Tibial artery (tissue), 4 donors: ENCODE results near the gene CGN.

Experiments
- DNase-seq, 2 donors: peaks; one replicate each; pipeline ENCODE4 v3.0.0-alpha.2; 2019
- H3K27ac ChIP-seq, 2 donors: fragments of 200-600 bp; sonication (generic) in 1 of 2; 1 replicate in 1 of 2; 2 replicates in 1 of 2; pipeline ENCODE4 v1.5.1; 2018 to 2019; ENCODE audit warnings: mild to moderate bottlenecking in 1 of 2
- H3K27me3 ChIP-seq, 2 donors: fragments of 200-600 bp; sonication (generic) in 1 of 2; one replicate each; pipeline versions ENCODE4 v1.5.1 to v1.6.0; 2016 to 2019
- H3K36me3 ChIP-seq, 3 donors: fragments of 200-600 bp; sonication (generic) in 2 of 3; one replicate each; pipeline ENCODE4 v1.5.1; 2016 to 2019; ENCODE audit warnings: mild to moderate bottlenecking in 2 of 3
- H3K4me1 ChIP-seq, 4 donors: fragments of 200-600 bp; sonication (generic) in 2 of 4; 1 replicate in 3 of 4; 2 replicates in 1 of 4; pipeline ENCODE4 v1.5.1; 2016 to 2019
- H3K4me3 ChIP-seq, 2 donors: fragments of 200-600 bp; sonication (generic) in 1 of 2; 1 replicate in 1 of 2; 2 replicates in 1 of 2; pipeline ENCODE4 v1.5.1; 2018 to 2019; ENCODE audit warnings: mild to moderate bottlenecking in 2 of 2
- H3K9me3 ChIP-seq, 3 donors: fragments of 200-600 bp; sonication (generic) in 1 of 3; one replicate each; pipeline ENCODE4 v1.5.1; 2016 to 2019
- intact Hi-C: fragments of 100-400 bp; cut with DNase I; formaldehyde crosslinking; loops from one replicate; pipeline ENCODE4 v1.15.0; 2023; ENCODE audit warnings: low total_unique reads
- TF ChIP-seq, protein P1 (sequence below), 2 experiments: fragments of 200-600 bp in 1 of 2; fragments of 450-650 bp in 1 of 2; IDR thresholded peaks; one replicate each; pipeline ENCODE4 v1.5.1; 2017 to 2019; ENCODE audit warnings: antibody characterized with exemption in 2 of 2, mild to moderate bottlenecking in 1 of 2, moderate library complexity in 1 of 2

Gene CGN

DNA sequence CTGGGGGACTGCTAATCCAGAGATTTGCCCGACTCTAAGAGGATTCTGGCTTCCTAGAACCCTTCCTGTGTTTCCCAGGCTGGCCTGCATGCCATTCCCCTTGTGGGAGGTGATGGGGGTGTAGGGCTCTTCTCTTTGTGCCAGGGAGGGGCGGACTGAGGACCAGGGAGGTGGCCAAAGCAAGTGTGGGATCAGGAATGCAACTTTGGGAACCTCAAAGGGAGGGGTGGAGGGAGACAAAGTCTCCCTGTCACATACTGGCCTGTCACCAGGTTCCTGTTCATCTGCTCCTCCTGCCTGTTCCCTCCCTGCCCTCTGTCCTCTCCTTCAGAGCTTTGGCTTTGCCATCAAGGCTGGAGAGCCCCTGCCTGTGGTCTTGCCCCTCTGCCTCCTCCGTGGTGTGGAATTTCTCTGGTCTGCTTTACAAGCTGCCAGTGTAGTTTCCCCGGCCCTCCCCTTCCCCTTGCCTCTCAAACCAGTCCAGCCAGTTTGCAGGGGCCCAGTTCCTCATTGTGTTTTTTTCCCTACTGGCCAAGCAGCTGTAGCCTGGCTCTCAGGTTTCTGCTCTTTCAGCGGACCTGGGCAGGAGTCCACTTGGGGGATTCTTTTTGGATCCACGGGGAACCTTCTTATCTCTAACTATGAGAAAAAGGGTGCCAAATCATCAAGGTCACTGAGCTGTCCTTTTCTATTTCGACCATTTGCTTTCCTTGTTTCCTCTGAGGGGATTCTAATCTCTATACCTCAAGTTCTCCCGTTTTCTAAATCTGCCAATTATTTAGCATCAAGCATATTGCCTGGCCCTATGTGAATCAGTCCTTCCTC is 1.8 kb downstream of the CGN start:
- no peak for DNase-seq
- Histone ChIP-seq H3K4me3 (no peak overlapping the region), H3K9me3 (no peaks in the 10 kb centered on the region), H3K36me3 (no peaks in the 10 kb centered on the region), H3K27me3 (peaks cover 0 to 13% of the 10 kb centered on the region in 2 donors), H3K4me1 (peaks cover 0 to 22% (median 12%) of the 10 kb centered on the region in 4 donors), H3K27ac (no peak overlapping the region)
- TF ChIP-seq, protein P1, sequence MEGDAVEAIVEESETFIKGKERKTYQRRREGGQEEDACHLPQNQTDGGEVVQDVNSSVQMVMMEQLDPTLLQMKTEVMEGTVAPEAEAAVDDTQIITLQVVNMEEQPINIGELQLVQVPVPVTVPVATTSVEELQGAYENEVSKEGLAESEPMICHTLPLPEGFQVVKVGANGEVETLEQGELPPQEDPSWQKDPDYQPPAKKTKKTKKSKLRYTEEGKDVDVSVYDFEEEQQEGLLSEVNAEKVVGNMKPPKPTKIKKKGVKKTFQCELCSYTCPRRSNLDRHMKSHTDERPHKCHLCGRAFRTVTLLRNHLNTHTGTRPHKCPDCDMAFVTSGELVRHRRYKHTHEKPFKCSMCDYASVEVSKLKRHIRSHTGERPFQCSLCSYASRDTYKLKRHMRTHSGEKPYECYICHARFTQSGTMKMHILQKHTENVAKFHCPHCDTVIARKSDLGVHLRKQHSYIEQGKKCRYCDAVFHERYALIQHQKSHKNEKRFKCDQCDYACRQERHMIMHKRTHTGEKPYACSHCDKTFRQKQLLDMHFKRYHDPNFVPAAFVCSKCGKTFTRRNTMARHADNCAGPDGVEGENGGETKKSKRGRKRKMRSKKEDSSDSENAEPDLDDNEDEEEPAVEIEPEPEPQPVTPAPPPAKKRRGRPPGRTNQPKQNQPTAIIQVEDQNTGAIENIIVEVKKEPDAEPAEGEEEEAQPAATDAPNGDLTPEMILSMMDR (IDR thresholded peaks at IDR 0.05) = no peak
- intact Hi-C loops = no loop called here

DNA sequence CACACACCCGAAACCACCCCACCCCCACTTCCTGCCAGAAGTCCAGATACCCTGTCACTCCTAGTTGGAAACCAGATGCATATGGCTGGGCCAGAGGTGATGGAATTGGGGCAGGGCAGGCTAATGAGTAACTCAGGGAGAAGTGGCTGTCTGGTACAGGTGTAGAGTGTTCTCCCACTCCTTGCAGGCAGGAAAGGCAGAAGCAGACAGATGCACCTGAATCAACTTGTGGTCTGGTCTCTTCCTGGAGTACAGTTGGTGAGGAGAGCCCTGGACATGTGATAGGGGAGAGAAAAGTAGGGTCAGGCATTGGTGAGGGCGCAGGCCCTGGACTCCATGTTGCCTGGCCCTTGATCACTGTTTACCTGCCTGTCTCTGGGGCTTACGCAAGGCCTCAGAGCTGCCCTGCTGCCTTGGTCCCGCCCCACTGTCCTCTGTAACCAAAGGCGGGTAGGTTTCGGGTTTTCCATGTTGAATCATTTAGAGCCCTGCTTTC is 2.5 kb downstream of the CGN start:
- peaks cover 0 to 18% of the 10 kb centered on the region in 2 donors for H3K27me3 ChIP-seq
- no peak overlapping the region for H3K4me3 ChIP-seq
- no peak for DNase-seq
- H3K9me3 ChIP-seq = no peaks in the 10 kb centered on the region
- peaks cover 0 to 2% (median 0%) of the 10 kb centered on the region in 3 donors for H3K36me3 ChIP-seq
- TF ChIP-seq, protein P1 (IDR thresholded peaks at IDR 0.05) = no peak
- no peak overlapping the region for H3K27ac ChIP-seq
- H3K4me1 ChIP-seq = peaks cover 0 to 22% (median 12%) of the 10 kb centered on the region in 4 donors
- intact Hi-C loops = no loop called here

DNA sequence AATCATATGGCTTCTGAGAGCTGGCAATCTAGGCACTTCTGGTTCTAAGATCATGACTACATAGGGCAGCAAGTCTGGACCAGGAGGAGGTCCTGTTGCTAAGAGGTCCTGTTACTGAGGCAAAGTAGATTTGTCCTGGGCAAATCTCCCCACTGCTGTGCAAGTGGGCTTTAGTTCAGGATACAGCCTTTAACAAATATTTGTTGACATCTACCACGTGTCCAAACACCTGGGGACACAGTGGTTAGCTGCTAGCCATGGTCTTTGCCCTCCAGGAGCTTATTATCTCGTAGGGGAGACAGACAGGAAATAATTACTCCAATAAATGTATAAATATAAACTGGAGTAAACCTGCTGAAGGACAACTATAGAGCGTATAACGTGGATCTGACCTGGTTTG is 3.2 kb downstream of the CGN start:
- DNase-seq = no peak
- Histone ChIP-seq H3K36me3 (peaks cover 0 to 9% (median 0%) of the 10 kb centered on the region in 3 donors), H3K27me3 (peaks cover 0 to 23% of the 10 kb centered on the region in 2 donors), H3K4me1 (peaks cover 0 to 22% (median 12%) of the 10 kb centered on the region in 4 donors), H3K9me3 (no peaks in the 10 kb centered on the region), H3K4me3 (no peak overlapping the region), H3K27ac (no peak overlapping the region)
- intact Hi-C loops = no loop called here
- TF ChIP-seq, protein P1 (IDR thresholded peaks at IDR 0.05) = no peak

DNA sequence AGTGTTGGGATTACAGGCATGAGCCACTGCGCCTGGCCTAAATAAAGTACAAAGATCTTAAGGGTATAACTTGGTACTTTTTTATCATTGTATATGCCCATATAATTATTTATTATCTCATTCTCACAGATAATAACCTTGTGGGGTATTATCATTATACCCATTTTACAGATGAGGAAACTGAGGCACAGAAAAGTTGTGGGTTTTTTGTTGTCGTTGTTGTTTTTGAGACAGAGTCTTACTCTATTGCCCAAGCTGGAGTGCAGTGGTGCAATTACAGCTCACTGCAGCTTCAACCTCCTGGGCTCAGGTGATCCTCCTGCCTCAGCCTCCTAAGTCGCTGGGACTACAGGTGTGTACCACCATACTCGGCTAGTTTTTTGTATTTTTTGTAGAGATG is 4.1 kb downstream of the CGN start:
- no peak for DNase-seq
- Histone ChIP-seq H3K4me1 (peaks cover 0 to 22% (median 12%) of the 10 kb centered on the region in 4 donors), H3K36me3 (peaks cover 0 to 13% (median 0%) of the 10 kb centered on the region in 3 donors), H3K4me3 (no peak overlapping the region), H3K27me3 (peaks cover 0 to 23% of the 10 kb centered on the region in 2 donors), H3K27ac (no peak overlapping the region), H3K9me3 (no peaks in the 10 kb centered on the region)
- TF ChIP-seq, protein P1 (IDR thresholded peaks at IDR 0.05) = no peak
- intact Hi-C loops = no loop called here

DNA sequence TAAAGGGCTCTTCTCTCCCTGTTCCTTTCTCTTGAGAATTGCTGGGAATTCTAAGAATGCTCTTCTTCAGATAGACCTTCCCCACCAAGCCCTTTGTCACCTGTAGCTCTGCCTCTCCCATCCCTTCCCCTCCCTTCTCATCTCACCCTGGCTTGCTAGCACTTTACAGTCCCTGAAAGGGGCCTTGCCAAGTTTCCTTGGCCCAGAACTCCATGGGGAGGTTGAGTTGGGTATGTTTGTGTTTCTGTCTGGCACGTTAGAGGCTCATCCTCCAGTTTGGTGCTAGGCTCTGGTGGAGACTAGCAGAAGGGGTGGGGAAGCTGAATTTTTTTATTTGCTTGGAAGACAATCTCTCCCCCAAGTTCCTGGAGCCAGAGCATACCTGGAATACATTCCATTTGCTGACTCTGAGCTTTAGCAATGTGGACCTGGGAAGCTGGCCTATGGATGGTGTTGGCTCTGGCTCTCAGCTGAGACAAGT is 4.9 kb downstream of the CGN start:
- intact Hi-C loops = no loop called here
- H3K27me3 ChIP-seq = peaks cover 0 to 23% of the 10 kb centered on the region in 2 donors
- H3K9me3 ChIP-seq = no peaks in the 10 kb centered on the region
- H3K4me3 ChIP-seq = no peak overlapping the region
- H3K36me3 ChIP-seq = peaks cover 0 to 13% (median 0%) of the 10 kb centered on the region in 3 donors
- no peak for DNase-seq
- no peak overlapping the region for H3K27ac ChIP-seq
- TF ChIP-seq, protein P1 (IDR thresholded peaks at IDR 0.05) = no peak
- peaks cover 0 to 16% (median 12%) of the 10 kb centered on the region in 4 donors for H3K4me1 ChIP-seq
